ENCODE data around the gene PKP4. TPM values are rescaled to one million over a fixed set of nuclear protein-coding genes. Genes with fewer than 3 reads are reported as not detected.

Gene PKP4
- total RNA-seq, 1 experiment from 2014 or later, result 147 TPM

GRCh38 chr2:158602027-158602426 lies 145.3 kb downstream of the PKP4 start:
- H3K4me1 Mint-ChIP-seq (ENCODE audit: low read depth, unreplicated experiment), result peaks cover 21% of the 10 kb centered on the region
- no peak for TF ChIP-seq CTCF (IDR thresholded peaks at IDR 0.05; ENCODE audit: insufficient read depth in 1 of 2, low read depth in 1 of 2, low read length in 1 of 2, severe bottlenecking in 1 of 2, unreplicated experiment in 1 of 2)
- no peaks in the 10 kb centered on the region for H3K27me3 Mint-ChIP-seq (ENCODE audit: insufficient read depth, unreplicated experiment)
- Histone ChIP-seq H3K36me3 (ENCODE audit: control insufficient read depth, insufficient read depth, low read length) (no peaks in the 10 kb centered on the region; the same call in 1 of the 2 replicates), H3K4me1 (peaks cover 30% of the 10 kb centered on the region), H3K27me3 (replicated peaks; ENCODE audit: control insufficient read depth, insufficient read depth, low read length) (no peaks in the 10 kb centered on the region), H3K9me3 (no peaks in the 10 kb centered on the region), H3K4me3 (ENCODE audit: low read depth, low read length) (no peak overlapping the region)
- no peaks in the 10 kb centered on the region for H3K9me3 Mint-ChIP-seq (ENCODE audit: unreplicated experiment)
- H3K36me3 Mint-ChIP-seq (ENCODE audit: insufficient read depth, unreplicated experiment), result peaks cover 16% of the 10 kb centered on the region
- BruUV-seq (replicated peaks), result no TSS peak
- intact Hi-C loops (cut with micrococcal nuclease; ENCODE audit: unreplicated experiment), result no loop called here
- ChIA-PET POLR2A (no interaction called here), CTCF (no interaction called here)
- no peak overlapping the region for H3K4me3 Mint-ChIP-seq (ENCODE audit: unreplicated experiment)
- DNase-seq, result no peak
- H3K27ac Mint-ChIP-seq (ENCODE audit: unreplicated experiment), result no peak overlapping the region

- Mint-ChIP-seq H3K9me3 (ENCODE audit: unreplicated experiment) (no peaks in the 10 kb centered on the region), H3K4me3 (ENCODE audit: unreplicated experiment) (no peak overlapping the region), H3K27me3 (ENCODE audit: insufficient read depth, unreplicated experiment) (no peaks in the 10 kb centered on the region), H3K4me1 (ENCODE audit: low read depth, unreplicated experiment) (peaks cover 21% of the 10 kb centered on the region), H3K27ac (ENCODE audit: unreplicated experiment) (no peak overlapping the region), H3K36me3 (ENCODE audit: insufficient read depth, unreplicated experiment) (peaks cover 17% of the 10 kb centered on the region)
- Histone ChIP-seq H3K4me1 (peaks cover 30% of the 10 kb centered on the region), H3K9me3 (no peaks in the 10 kb centered on the region), H3K27me3 (replicated peaks; ENCODE audit: control insufficient read depth, insufficient read depth, low read length) (no peaks in the 10 kb centered on the region), H3K36me3 (ENCODE audit: control insufficient read depth, insufficient read depth, low read length) (no peaks in the 10 kb centered on the region; the same call in 1 of the 2 replicates), H3K4me3 (ENCODE audit: low read depth, low read length) (no peak overlapping the region)
- ChIA-PET POLR2A (no interaction called here), CTCF (interaction anchor here (0.8 kb wide), 1 partner anchor 8 kb away, joined by 4 read pairs; no protein-coding TSS in a partner anchor)
- TF ChIP-seq CTCF (IDR thresholded peaks at IDR 0.05; ENCODE audit: insufficient read depth in 1 of 2, low read depth in 1 of 2, low read length in 1 of 2, severe bottlenecking in 1 of 2, unreplicated experiment in 1 of 2), result no peak
- DNase-seq, result no peak
- intact Hi-C loops (cut with micrococcal nuclease; ENCODE audit: unreplicated experiment), result no loop called here
- BruUV-seq (replicated peaks), result no TSS peak
Observed at GRCh38 chr2:158603205-158603604, 146.5 kb downstream of the PKP4 start.

DNA sequence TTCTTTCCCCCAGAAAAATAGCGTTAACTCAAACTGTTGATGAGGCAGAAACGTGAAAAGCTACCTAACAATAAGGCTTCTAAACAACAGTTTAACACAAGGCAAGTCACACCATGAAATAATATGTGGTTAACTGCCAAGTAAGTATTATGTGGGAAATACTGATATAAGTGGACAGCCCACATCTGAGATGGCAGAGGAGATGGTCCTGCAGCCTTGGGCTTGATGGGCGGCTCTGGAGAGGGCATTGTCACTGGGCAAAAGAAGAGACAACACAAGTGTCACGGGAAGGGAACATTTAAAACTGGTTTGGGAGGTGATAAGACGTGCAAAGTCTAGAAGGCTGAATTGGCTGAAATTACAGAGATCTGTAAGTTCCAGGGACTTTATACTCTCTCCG lies 147.2 kb downstream of the PKP4 start:
- H3K27me3 Mint-ChIP-seq (ENCODE audit: insufficient read depth, unreplicated experiment), result no peaks in the 10 kb centered on the region

More for the DNA sequence above, 147.2 kb downstream of the PKP4 start:
- no peak for TF ChIP-seq CTCF (IDR thresholded peaks at IDR 0.05; ENCODE audit: insufficient read depth in 1 of 2, low read depth in 1 of 2, low read length in 1 of 2, severe bottlenecking in 1 of 2, unreplicated experiment in 1 of 2)
- ChIA-PET POLR2A (no interaction called here), CTCF (interaction anchor here (0.8 kb wide), 1 partner anchor 9 kb away, joined by 4 read pairs; no protein-coding TSS in a partner anchor)
- intact Hi-C loops (cut with micrococcal nuclease; ENCODE audit: unreplicated experiment), result no loop called here
- H3K9me3 ChIP-seq, result no peaks in the 10 kb centered on the region
- H3K36me3 ChIP-seq (ENCODE audit: control insufficient read depth, insufficient read depth, low read length), result no peaks in the 10 kb centered on the region; the same call in 1 of the 2 replicates
- BruUV-seq (replicated peaks), result no TSS peak
- DNase-seq, result no peak
- no peaks in the 10 kb centered on the region for H3K9me3 Mint-ChIP-seq (ENCODE audit: unreplicated experiment)
- no peak overlapping the region for H3K4me3 Mint-ChIP-seq (ENCODE audit: unreplicated experiment)
- H3K36me3 Mint-ChIP-seq (ENCODE audit: insufficient read depth, unreplicated experiment), result peaks cover 17% of the 10 kb centered on the region
- H3K4me3 ChIP-seq (ENCODE audit: low read depth, low read length), result no peak overlapping the region
- peaks cover 30% of the 10 kb centered on the region for H3K4me1 ChIP-seq
- H3K27ac Mint-ChIP-seq (ENCODE audit: unreplicated experiment), result peak overlapping the region; percentile 58
- H3K4me1 Mint-ChIP-seq (ENCODE audit: low read depth, unreplicated experiment), result peaks cover 17% of the 10 kb centered on the region
- no peaks in the 10 kb centered on the region for H3K27me3 ChIP-seq (replicated peaks; ENCODE audit: control insufficient read depth, insufficient read depth, low read length)
